Posterior vena cava (tissue), 2 donors: ENCODE results near the gene ARMC3. TPM values are rescaled to one million over a fixed set of nuclear protein-coding genes. Genes with fewer than 3 reads are reported as not detected.
"Not testable (repeated sequence)": the region's sequence is repeated elsewhere in the genome, so short reads cannot be mapped to it uniquely, and the experiment has no call there.

Experiments
- DNase-seq: peaks from one replicate; pipeline ENCODE4 v3.0.0-alpha.2; 2020; ENCODE audit warnings: low spot score
- intact Hi-C, 2 donors: fragments of 100-400 bp; cut with DNase I; formaldehyde crosslinking; loops; one replicate each; pipeline versions ENCODE4 v1.14.1 to v1.14.2; 2022 to 2023
- long read RNA-seq, 2 donors: library from polyadenylated mRNA; unstranded; transcript quantifications; one replicate each; pipeline ENCODE4 v2.0.0, GENCODE V29; 2020 to 2021
- total RNA-seq, 2 donors: library from RNA; stranded (reverse); fragmentation: NEBNext Ultra II Directional; extraction: Animal tissue kit (Norgen Biotek cat#: 25700); gene quantifications; one replicate each; pipeline ENCODE4 v1.2.1, GENCODE V29; 2021
- donor health status: DM: yes; HTN: yes; CAD: no.
- donor health status: DM: yes; HTN: yes; CAD: no.

The ARMC3 gene, protein sequence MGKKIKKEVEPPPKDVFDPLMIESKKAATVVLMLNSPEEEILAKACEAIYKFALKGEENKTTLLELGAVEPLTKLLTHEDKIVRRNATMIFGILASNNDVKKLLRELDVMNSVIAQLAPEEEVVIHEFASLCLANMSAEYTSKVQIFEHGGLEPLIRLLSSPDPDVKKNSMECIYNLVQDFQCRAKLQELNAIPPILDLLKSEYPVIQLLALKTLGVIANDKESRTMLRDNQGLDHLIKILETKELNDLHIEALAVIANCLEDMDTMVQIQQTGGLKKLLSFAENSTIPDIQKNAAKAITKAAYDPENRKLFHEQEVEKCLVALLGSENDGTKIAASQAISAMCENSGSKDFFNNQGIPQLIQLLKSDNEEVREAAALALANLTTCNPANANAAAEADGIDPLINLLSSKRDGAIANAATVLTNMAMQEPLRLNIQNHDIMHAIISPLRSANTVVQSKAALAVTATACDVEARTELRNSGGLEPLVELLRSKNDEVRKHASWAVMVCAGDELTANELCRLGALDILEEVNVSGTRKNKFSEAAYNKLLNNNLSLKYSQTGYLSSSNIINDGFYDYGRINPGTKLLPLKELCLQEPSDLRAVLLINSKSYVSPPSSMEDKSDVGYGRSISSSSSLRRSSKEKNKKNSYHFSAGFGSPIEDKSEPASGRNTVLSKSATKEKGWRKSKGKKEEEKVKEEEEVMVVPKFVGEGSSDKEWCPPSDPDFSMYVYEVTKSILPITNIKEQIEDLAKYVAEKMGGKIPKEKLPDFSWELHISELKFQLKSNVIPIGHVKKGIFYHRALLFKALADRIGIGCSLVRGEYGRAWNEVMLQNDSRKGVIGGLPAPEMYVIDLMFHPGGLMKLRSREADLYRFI
- not detected for total RNA-seq
- long read RNA-seq, donor 1: 0 reads
- long read RNA-seq, donor 2: 0 reads

- intact Hi-C loops: no loop called here
- DNase-seq: peak; percentile 89
Measured at GRCh38 chr10:22927661-22928403, at the start of gene ARMC3. TSS of gene ARMC3 (plus strand) at chr10:22928053. CDS start at chr10:22931997, 3,944 bp downstream.

GRCh38 chr10:22891797-22892196 lies 36.1 kb upstream of the ARMC3 start:
- DNase-seq: no peak
- intact Hi-C loops: no loop called here

GRCh38 chr10:22893781-22894180 lies 34.1 kb upstream of the ARMC3 start:
- intact Hi-C loops: no loop called here
- DNase-seq: no peak

DNA sequence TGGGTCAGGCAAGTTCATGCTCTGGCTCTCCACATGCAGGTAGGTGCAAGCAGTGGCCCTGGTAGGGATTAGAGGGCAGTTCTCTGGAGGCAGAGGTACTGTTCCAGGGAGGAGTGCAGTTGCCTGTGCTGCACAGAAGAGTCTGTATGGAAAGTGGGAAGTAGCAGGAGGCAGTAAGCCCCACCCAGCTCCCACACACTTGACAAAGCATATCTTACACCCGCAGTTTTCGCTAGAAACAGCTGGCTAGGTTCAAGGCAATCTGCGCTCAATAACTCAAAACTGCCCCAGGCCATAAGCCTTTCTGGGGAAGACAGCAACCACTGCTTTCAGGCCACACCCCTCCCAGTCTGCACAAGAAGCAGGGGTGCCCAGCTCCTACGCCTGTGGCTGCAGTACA lies 33.1 kb upstream of the ARMC3 start:
- no peak for DNase-seq
- intact Hi-C loops: no loop called here

- no peak for DNase-seq
- intact Hi-C loops: no loop called here
Measured at GRCh38 chr10:22895252-22895651, 32.6 kb upstream of the ARMC3 start.

DNA sequence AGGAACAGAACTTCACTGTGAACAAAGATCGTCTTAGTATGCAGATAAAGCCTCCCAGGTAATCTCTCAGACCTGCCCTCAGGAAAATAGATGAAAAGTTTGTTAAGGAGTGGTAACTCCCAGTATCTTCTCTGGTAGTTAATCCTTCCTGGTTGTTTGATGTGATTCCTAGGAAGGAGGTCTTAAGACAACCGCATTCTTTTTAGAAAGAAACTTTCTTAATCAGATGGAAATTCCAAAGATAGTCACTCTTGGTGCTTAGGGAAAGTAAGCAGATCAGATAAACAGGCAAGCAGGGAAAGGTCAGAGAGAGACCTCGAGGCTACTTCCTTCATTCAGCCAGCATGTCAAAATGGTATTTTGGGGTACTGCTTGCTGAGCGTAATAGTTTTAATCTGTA lies 30.5 kb upstream of the ARMC3 start:
- intact Hi-C loops: no loop called here
- DNase-seq: no peak

DNA sequence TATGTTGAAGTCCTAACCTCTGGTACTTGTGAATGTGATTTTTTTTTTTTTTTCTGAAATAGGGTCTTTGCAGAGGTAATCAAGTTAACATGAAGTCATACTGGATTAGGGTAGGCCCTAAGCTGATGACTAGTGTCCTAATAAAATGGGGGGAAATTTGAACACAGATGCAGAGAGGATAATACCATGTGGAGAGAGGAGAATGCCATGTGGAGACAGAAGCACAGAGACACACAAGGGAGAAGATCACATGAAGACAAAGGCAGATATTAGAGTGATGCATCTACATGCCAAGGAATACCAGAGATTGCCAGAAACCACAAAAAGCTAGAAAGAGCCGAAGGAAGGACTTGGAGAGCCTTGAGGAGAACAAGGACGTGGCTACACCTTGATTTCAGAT lies 28.5 kb upstream of the ARMC3 start:
- intact Hi-C loops: no loop called here
- no peak for DNase-seq

- intact Hi-C loops: no loop called here
- DNase-seq: no peak
Measured at GRCh38 chr10:22899775-22900174, 28.1 kb upstream of the ARMC3 start.

DNA sequence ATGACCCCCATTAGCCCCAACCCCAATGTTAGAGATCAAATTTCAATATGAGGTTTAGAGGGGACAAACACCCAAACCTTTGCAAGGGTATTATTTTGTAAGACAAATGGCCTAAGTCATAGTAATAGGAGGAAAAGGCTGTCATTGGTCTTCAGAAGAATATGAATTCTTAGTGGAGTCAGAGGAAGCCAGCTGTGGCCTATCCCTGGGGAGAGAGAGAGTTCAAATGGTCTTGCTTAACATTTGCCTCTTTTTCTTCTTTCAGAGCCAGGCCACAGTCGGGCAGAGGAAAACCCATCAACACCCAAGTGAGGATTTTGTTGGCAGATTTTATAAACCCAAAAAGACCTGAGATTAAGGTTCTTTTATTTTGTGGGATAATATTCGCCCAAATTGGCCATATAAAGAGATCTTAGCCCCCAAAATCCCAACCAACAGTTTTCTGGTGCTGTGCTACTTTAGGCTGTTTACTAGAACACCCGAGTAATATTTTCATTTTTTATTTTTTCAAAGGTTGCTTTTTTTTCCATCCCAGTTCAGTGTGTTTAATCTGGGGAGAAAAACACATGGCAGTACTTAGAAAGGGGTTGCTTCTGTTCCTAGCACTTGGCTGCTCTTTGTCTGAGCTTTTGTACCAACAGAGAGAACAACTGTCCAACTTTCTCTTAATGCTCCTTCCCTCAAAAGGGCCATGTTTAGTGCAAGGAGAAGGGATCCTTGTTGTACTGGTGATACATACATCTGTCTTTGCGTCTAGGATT lies 26.8 kb upstream of the ARMC3 start:
- intact Hi-C loops: no loop called here
- DNase-seq: no peak

GRCh38 chr10:22902147-22902546 lies 25.7 kb upstream of the ARMC3 start:
- intact Hi-C loops, DNase-seq: not testable (repeated sequence)

DNA sequence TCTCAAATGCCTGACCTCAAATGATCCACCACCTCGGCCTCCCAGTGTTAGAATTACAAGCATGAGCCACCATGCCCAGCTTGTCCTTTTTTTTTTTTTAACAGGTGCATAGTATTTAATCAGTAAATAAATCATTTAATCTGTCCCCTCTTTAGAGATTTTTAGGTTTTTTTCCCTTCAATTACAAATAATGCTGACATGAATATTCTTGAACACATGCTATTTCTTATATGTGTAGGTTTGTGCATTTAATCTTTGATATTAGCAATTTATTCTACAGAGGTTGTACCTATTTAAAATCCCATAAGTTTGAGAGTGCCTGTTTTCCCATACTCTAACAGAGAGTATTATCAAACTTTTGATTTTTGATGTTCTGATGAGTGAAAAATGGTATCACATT lies 24.2 kb upstream of the ARMC3 start:
- DNase-seq: no peak
- intact Hi-C loops: no loop called here

- DNase-seq: no peak
- intact Hi-C loops: no loop called here
Measured at GRCh38 chr10:22906767-22907166, 21.1 kb upstream of the ARMC3 start.

DNA sequence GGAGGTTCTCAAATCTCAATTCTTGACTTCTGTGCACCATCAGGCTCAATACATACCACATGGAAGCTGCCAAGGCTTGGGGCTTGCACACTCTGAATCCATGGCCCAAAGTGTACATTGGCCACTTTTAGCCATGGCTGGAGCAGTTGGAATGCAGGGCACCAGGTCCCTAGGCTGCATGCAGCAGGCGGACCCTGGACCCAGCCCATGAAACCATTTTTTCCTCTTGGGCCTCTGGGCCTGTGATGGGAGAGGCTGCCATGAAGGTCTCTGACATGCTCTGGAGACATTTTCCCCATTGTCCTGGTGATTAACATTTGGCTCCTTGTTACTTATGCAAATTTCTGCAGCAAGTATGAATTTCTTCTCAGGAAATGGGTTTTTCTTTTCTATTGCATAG lies 19.0 kb upstream of the ARMC3 start:
- DNase-seq: no peak
- intact Hi-C loops: no loop called here

GRCh38 chr10:22909673-22910072 lies 18.2 kb upstream of the ARMC3 start:
- DNase-seq, intact Hi-C loops: not testable (repeated sequence)

DNA sequence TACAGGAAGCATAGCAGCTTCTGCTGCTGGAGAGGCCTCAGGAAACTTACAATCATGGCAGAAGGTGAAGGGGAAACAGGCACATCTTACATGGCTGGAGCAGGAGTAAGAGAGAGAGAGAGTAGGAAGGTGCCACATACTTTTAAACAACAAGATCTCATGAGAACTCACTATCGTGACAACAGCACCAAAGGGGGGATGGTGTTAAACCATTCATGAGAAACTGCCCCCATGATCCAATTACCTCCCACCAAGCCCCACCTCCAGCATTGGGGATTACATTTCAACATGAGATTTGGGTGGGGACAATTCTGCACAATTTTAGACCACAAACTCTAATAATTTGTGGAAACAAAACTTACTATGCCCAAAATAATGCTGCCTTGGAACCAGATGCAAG lies 16.8 kb upstream of the ARMC3 start:
- intact Hi-C loops: no loop called here
- no peak for DNase-seq

DNA sequence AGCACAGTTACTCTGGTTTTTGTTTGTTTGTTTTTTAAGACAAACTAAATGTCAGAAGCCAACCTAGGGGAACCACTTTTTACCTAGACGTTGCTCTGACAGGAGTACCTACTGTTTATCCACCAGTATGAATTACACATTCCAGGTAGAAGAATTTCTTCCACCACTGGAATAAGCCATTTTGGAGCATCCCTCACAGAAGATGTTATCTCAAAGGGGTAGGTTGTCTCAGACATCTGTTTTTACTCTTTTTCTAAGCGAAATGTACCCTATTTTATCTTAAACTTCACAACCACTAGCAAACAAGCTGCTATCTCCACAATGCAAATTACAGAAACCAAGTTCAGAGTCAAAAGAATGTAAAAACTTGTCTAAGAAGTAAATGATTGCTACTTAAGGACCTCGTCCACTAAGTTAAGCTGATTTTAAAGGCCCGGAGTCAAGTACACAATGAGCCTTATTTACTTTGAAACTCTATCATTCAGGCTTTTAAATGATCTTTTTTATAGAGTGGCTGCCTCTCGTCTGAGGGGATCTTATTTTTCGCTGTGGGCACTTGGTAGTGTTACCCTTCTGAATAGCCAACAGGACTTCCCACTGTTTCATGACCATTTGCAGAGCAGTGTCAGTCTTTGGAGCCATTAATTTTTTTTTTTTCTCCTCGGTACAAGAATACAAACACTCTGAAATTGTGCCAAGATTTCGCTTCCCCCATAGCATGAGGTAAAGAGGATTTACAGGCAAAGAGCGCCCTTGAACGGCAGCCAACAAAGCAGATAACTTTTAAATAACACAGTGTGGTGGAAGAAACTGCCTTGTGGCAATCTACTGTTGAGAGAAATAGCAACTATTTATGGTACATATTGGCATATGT lies 15.7 kb upstream of the ARMC3 start:
- DNase-seq: no peak
- intact Hi-C loops: no loop called here

- intact Hi-C loops: no loop called here
- DNase-seq: no peak
Measured at GRCh38 chr10:22912763-22913384, 15.0 kb upstream of the ARMC3 start.
